Cardiac fibroblast (primary cell): ENCODE measurements around the gene NUDT5.

Experiments
- DNase-seq, 2 donors: peaks; one replicate each; pipeline versions ENCODE4 v3.0.0 to v3.0.0-alpha.2; 2010; ENCODE audit warnings: low read depth in 2 of 2
- H3K4me3 ChIP-seq, 2 donors: replicated peaks in 1 of 2; 1 replicate in 1 of 2; 2 replicates in 1 of 2; pipeline ENCODE4 v1.5.1; 2011; ENCODE audit warnings: low read depth in 2 of 2, low read length in 2 of 2, mild to moderate bottlenecking in 2 of 2, moderate library complexity in 1 of 2
- TF ChIP-seq, protein P1 (sequence below): IDR thresholded peaks from one replicate; pipeline ENCODE4 v1.5.1; 2011; ENCODE audit warnings: low read depth, mild to moderate bottlenecking, low read length, inconsistent platforms

Gene NUDT5

DNA sequence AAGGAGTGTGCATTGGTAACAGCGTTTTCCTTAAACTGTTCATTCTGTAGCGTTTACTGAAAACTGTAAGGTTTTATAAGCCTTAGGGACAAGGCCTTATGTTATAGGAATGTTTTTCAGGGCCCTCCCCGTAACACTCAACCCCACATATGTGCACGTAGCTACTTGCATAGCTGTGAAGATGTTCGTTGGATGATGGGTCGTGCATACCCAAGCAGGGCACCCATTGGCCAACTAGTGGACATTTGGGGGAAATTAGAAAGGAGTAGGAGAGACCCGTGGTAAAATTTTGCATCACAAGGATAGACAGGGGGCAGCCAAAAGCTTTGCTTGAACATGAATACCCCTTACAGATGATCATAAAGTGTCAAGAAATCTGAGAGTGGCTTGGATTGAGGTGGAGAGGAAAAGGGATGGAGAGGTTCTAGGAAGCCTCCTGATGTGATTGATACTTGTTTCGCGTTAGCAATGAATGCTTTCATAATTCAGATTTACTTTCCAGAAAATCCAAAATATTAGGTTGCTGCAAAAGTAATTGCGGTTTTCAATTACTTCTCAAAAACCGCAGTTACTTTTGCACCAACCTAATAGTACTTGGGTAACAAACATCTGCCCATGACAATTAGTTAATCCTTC lies 65.3 kb downstream of the NUDT5 start:
- TF ChIP-seq, protein P1, sequence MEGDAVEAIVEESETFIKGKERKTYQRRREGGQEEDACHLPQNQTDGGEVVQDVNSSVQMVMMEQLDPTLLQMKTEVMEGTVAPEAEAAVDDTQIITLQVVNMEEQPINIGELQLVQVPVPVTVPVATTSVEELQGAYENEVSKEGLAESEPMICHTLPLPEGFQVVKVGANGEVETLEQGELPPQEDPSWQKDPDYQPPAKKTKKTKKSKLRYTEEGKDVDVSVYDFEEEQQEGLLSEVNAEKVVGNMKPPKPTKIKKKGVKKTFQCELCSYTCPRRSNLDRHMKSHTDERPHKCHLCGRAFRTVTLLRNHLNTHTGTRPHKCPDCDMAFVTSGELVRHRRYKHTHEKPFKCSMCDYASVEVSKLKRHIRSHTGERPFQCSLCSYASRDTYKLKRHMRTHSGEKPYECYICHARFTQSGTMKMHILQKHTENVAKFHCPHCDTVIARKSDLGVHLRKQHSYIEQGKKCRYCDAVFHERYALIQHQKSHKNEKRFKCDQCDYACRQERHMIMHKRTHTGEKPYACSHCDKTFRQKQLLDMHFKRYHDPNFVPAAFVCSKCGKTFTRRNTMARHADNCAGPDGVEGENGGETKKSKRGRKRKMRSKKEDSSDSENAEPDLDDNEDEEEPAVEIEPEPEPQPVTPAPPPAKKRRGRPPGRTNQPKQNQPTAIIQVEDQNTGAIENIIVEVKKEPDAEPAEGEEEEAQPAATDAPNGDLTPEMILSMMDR: peak; percentile 67
- DNase-seq: peak; percentile 76 to 77
- H3K4me3 ChIP-seq: peak overlapping the region; percentile 66 to 94

DNA sequence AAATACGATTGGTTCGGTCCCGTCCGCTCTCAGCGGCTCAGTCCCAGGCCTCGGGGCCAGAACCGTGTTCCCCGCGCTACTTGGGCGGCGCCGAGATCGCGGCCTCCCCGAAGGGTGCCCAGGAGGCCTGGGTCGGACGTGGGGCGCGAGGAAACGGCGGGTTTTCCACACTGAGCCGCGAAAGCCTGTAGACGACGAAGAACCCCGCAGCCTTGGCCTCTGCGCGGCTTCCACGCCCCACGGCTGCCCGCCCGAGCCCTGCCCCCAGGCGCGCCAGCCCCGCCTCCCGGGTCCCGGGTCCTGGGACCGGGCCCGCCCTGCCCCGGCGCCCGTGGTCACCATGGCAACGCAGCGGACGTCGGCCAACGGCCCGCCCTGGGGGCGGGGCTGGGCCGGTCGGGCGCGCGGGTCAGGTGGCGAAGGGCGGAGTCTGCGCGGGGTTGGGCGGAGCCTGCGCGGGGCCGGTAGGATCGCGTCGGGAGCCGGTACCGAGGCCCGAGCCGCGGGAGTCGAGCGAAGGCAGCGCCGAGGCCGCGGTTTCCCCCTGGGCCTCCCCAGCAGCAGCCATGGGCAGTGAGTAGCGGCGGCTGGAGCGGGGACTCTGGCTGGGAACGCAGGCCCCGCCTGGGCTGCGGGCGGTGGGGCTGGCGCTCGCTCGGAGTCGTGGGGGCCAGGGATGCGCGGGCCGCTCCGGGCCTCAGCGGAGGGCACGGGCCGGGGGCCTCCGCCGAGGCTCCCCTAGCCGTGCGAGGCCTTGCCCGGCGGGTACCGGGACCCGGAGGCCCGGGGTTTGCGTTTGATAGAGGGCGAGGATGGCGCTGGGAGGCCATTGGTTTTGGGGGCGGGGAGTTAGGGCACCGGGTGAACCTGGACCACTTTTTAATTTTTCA lies 66.2 kb downstream of the NUDT5 start, which contains the start of gene SEC61A2:
Gene SEC61A2, plus strand, starts transcription at position 456 of the 890 bp plus-strand sequence. Its CDS starts 111 bp downstream, at position 567.
- DNase-seq: peak; percentile 89 to 94
- TF ChIP-seq, protein P1: no peak
- H3K4me3 ChIP-seq: peak within 1 kb of the TSS; percentile 79 to 94

DNA sequence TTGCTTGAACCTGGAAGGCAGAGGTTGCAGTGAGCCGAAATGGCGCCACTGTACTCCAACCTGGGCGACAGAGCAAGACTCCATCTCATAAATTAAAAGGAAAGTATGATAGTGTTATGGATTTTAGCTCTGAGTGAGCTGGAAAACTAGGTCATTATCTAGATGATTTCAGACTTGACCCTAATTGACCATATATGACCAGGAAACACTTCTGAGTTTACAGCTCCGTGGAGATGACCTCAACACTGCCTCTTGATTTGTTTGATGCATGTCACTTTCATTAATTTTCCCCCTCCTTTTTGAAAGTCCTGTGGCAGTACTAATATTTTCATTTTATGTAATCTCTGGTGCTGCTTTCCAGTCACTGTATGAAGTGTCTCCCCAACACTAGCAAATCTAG lies 74.0 kb downstream of the NUDT5 start:
- no peak for DNase-seq
- TF ChIP-seq, protein P1: no peak
- H3K4me3 ChIP-seq: no peak overlapping the region
